Stimulated activated CD8-positive, alpha-beta memory T cell treated with anti-CD3 and anti-CD28 coated beads, Interleukin-15, amount 100 ng/mL, for 1 hour (primary cell): ENCODE measurements around the gene PTPRF.
"Not testable (repeated sequence)": the region's sequence is repeated elsewhere in the genome, so short reads cannot be mapped to it uniquely, and the experiment has no call there.

ENCODE experiments used
- DNase-seq: peaks from one replicate; pipeline ENCODE4 v3.0.0-alpha.2; 2020; ENCODE audit warnings: low read depth

Gene PTPRF

GRCh38 chr1:43538143-43538487, 7.4 kb downstream of the PTPRF start:
- no peak for DNase-seq

GRCh38 chr1:43538969-43539368, 8.3 kb downstream of the PTPRF start:
- DNase-seq: no peak

- DNase-seq: no peak
These were observed 9.2 kb downstream of the PTPRF start for GRCh38 chr1:43539726-43540434.

GRCh38 chr1:43540653-43541071, 10.0 kb downstream of the PTPRF start:
- no peak for DNase-seq

GRCh38 chr1:43541141-43541540, 10.5 kb downstream of the PTPRF start:
- DNase-seq: no peak

GRCh38 chr1:43541721-43542401, 11.2 kb downstream of the PTPRF start:
- DNase-seq: no peak

GRCh38 chr1:43542527-43543458, 12.1 kb downstream of the PTPRF start:
- DNase-seq: no peak

GRCh38 chr1:43543567-43543966, 12.9 kb downstream of the PTPRF start:
- no peak for DNase-seq

- no peak for DNase-seq
These were observed 14.6 kb downstream of the PTPRF start for GRCh38 chr1:43545339-43545694.

- DNase-seq: no peak
These were observed 15.2 kb downstream of the PTPRF start for GRCh38 chr1:43545695-43546387.

GRCh38 chr1:43546388-43547100, 15.9 kb downstream of the PTPRF start:
- no peak for DNase-seq

- no peak for DNase-seq
These were observed 16.9 kb downstream of the PTPRF start for GRCh38 chr1:43547538-43548072.

GRCh38 chr1:43548285-43549271, 17.9 kb downstream of the PTPRF start:
- no peak for DNase-seq

- DNase-seq: not testable (repeated sequence)
These were observed 18.7 kb downstream of the PTPRF start for GRCh38 chr1:43549394-43549793.

- DNase-seq: no peak
These were observed 19.4 kb downstream of the PTPRF start for GRCh38 chr1:43549921-43550597.

GRCh38 chr1:43550598-43551246, 20.0 kb downstream of the PTPRF start:
- no peak for DNase-seq

- DNase-seq: no peak
These were observed 20.8 kb downstream of the PTPRF start for GRCh38 chr1:43551396-43551888.

- no peak for DNase-seq
These were observed 21.5 kb downstream of the PTPRF start for GRCh38 chr1:43552059-43552742.
